GM19025 (cell line): ENCODE results near the gene MIA2.

Source experiments
- ATAC-seq: cut with Tn5 transposase; IDR thresholded peaks from one replicate; pipeline ENCODE4 v1.9.1; 2021; ENCODE audit warnings: mild to moderate bottlenecking, low read depth, moderate library complexity; ENCODE audit not compliant: unreplicated experiment

MIA2 gene

DNA sequence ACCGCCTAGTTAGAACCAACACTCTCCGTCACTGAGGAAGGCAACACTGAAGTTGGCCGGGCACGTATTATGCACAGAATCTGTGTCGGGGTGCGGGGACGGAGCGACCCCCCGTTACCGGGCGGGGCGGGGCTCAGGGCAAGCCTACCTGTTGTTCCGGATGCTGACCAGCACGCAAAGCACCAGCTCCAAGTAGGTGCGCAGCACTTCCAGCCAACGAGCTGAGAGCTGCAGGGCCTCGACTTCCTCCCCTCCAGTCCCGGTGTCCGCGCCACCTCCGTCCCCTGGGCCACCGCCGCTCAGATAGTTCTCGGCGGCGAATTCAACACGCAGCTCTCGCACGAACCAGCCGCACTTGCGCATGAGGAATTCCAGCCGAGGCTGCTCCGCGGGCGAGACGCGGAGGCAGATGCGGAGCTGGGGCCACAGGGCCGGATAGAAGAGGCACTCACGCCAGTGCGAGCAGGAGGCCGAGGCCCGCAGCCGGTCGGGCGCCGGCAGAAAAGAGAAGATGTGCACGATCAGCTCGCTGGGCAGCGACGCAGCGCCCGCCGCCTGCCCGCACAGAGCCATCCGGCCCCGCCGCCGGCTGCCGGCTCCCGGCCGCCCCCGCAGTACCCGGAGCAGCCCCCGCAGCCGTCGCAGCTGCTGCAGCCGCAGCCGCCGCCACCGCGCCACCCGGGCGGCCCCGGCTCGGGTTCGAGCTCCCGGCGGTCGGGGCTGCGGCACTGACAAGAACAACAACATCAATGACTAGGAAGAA, 197.9 kb downstream of the MIA2 start:
- ATAC-seq = peak; percentile 7

DNA sequence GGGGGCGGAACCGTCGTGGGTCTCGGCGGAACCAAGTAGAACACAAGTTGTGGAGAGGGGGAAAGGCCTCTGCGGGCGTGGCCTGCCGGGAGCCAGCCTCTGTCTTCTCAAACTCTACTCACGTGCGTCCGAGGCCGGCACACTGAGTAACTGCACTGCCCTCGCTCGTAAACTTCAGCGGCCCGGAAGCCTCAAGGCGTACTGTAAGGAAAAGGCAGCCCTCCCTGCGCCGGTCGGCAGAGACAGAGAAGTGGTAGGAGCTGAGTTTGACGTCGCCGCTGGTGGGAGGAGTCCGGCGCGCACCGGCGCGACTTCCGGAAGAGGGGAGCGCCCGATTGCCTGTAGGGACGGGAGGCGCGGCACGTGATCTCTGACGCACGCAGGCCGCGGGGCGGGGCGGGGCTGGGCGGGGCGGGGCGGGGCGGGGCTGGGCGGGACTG, 198.5 kb downstream of the MIA2 start, which contains the start of gene FBXO33:
TSS of gene FBXO33 (minus strand) at position 255 of the 440 bp plus-strand sequence. CDS start 271 bp downstream, outside the sequence.
- ATAC-seq = peak; percentile 76

DNA sequence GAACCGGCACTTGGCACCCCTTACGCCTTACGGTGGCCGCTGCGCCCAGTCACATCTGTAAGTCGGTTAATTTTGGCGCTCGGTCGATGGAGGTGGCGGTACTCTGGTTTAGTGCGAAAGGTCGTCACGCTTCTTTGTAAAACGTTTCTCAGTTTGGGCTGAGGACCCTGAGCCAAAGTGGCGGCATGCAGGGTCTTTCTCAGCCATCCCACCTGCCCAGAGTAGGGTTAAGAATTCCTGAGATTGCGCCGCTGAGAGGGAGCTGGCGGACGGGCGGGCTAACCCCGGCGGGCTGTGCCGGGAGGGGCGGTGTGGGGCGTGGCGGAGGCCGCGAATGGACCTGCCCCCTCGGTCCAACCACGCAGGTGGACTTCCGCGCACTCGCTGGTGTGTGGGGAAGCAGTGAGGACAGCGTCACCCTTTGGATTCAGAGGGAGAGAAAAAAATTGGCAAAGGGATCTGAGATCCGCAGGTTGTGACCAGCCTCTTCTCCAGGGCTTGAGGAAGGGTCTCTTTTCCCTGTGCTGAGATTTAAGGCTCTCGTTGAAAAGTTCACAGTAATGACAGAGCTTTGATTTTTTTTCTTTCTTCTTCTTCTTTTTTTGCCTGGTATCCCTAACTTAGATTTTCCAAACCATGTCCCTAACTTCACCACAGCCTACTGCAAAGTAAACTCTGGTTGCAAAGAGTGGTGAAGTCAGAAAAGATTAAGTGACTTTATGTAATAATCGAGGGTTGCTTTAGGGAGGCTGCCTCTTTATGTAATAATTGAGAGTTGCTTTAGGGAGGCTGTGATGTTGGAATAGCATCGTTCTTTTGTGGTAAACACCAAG, 199.1 kb downstream of the MIA2 start:
- ATAC-seq = peak; percentile 66

DNA sequence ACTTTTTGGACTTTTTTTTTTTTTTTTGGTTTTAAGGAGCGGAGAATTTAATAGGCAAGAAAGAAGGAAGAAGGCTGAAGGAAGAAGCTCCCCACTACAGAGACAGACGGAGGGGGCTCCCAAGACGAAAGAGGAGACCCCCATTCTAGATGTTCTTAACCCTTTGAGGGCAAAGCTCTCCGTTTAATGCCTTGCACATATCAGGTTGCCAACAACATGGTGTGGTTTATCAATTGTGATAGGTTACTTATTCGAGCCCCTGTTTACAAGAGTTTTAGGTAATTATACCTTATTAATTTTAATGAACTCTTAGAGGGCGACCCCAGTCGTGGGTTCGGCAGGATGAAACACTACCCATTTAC, 199.7 kb downstream of the MIA2 start:
- no peak for ATAC-seq

DNA sequence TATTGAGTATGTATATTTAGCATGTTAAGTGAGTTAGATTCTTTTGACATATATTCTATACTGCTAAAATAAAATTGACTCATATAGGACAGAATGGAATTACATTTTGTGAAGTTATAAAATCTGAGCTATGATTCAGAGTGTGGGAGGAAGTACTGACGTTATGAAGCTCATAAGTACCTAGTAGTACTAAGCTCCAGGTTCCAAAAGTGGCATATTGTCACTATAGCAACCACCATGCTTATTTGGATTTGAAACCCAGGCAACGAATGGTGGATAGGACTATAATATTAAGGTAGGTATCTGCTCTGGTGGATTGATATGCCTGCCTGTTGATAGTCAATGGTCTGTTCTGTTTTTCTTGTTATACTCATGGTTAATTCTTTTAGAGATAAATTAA, 200.7 kb downstream of the MIA2 start:
- no peak for ATAC-seq

DNA sequence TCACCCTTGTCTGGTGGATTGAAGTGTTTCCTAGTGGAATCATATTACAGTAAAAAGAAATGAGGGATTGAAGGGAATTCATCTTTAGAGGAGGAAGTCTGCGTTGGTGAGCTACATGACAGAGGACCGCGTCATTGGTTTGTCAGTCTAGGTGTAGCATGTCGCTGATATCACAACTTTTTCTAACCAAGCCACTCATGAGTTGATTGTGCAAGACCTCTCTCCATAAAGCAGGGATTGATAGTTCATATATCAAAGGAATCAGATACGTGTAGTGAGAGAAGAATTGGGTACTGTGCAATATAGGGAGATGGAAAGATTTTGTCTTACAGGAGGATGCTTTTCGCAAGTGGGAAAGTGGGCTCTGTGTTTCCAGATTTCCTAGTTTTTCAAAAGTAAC, 201.5 kb downstream of the MIA2 start:
- no peak for ATAC-seq
